ENCODE results near the gene FHAD1.
A peak's percentile ranks its signal among the peaks of the same experiment; 100 is the strongest.

Gene FHAD1

DNA sequence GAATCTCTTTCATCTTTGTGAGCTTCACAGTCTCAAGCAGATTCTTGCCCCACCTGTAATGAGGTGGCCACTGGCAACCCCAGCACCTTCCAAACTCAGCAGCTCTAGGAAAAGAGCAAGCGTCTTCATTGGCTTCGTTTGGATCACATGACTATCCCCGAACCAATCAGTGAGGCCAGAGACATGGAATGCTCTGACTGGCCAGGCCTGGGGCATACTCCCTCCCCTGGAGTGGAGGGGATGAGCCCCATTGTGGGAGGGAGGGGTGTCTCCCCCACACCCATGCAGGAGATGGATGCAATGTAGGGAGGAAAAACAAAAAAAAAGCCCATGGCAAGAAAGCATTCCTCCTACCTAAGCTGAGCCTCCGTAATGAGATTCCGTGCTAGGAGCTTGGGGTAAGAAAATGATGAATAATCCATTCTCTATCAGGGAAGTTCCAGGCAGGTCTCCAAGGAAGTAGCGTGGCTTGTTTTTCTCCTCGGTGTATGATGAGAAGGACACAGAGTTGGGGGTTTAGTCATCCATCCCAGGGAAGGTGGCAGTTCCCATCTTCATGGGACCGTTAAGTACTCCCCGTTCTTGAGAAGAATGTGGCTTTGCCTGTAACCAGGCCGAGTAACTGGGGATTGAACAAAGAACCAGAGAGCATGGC is 32.7 kb downstream of the FHAD1 start:
- DNase-seq (ENCODE audit: low read depth), result no peak
- in situ Hi-C loops (cut with HindIII; ENCODE audit: low sequenced_read_pairs), result loop anchor here (5.0 to 25.0 kb wide), 2 partner anchors 67 to 142 kb away; no protein-coding TSS in a partner anchor
- TF ChIP-seq, protein P1, sequence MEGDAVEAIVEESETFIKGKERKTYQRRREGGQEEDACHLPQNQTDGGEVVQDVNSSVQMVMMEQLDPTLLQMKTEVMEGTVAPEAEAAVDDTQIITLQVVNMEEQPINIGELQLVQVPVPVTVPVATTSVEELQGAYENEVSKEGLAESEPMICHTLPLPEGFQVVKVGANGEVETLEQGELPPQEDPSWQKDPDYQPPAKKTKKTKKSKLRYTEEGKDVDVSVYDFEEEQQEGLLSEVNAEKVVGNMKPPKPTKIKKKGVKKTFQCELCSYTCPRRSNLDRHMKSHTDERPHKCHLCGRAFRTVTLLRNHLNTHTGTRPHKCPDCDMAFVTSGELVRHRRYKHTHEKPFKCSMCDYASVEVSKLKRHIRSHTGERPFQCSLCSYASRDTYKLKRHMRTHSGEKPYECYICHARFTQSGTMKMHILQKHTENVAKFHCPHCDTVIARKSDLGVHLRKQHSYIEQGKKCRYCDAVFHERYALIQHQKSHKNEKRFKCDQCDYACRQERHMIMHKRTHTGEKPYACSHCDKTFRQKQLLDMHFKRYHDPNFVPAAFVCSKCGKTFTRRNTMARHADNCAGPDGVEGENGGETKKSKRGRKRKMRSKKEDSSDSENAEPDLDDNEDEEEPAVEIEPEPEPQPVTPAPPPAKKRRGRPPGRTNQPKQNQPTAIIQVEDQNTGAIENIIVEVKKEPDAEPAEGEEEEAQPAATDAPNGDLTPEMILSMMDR (IDR thresholded peaks at IDR 0.05; ENCODE audit: low read depth, low read length, missing control alignments), result no peak
- no peak overlapping the region for H3K4me3 ChIP-seq (ENCODE audit: low read depth, low read length)

DNA sequence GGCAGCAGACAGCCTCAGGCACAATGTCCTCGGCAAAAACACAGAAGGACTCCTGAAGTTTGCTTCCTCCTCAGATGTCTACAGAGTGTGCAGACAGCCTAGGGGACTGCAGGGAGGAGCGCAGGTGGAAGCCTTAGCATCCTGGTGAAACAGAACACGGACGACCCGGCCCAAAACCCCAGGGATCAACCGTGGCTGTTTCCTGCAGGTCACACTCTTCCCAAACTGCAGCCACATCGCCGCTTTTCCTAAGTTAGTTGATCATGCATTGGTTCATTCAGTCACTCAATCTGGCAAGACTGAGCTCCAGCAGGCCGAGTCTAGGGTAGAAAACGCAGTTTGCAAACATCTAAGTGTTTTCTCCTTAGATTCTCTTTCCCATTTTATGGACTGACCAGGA is 33.4 kb downstream of the FHAD1 start:
- TF ChIP-seq, protein P1 (IDR thresholded peaks at IDR 0.05; ENCODE audit: low read depth, low read length, missing control alignments), result no peak
- no peak for DNase-seq (ENCODE audit: low read depth)
- in situ Hi-C loops (cut with HindIII; ENCODE audit: low sequenced_read_pairs), result loop anchor here (5.0 to 25.0 kb wide), 2 partner anchors 68 to 143 kb away; no protein-coding TSS in a partner anchor
- H3K4me3 ChIP-seq (ENCODE audit: low read depth, low read length), result no peak overlapping the region

DNA sequence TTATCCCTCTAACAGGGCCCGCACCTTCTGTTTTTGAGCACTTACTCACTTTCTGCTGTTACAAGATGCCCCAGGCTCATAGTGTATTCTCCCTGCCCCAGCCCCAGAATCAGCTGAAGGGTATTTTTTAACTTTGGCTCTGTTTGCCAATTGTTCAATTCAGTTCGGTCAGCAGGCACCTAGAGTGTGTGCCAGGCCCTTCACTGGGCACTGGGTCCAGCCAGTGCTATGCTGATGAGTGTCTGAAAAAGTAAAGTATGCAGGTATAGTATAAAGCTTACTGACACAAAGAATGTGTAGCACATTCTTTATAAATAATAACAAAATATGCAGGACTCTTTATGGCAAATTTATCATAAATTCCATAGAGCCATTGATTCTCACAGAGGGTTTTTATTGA is 35.0 kb downstream of the FHAD1 start:
- no peak overlapping the region for H3K4me3 ChIP-seq (ENCODE audit: low read depth, low read length)
- TF ChIP-seq, protein P1 (IDR thresholded peaks at IDR 0.05; ENCODE audit: low read depth, low read length, missing control alignments), result no peak
- in situ Hi-C loops (cut with HindIII; ENCODE audit: low sequenced_read_pairs), result loop anchor here (5.0 to 25.0 kb wide), 2 partner anchors 70 to 145 kb away; no protein-coding TSS in a partner anchor
- no peak for DNase-seq (ENCODE audit: low read depth)

DNA sequence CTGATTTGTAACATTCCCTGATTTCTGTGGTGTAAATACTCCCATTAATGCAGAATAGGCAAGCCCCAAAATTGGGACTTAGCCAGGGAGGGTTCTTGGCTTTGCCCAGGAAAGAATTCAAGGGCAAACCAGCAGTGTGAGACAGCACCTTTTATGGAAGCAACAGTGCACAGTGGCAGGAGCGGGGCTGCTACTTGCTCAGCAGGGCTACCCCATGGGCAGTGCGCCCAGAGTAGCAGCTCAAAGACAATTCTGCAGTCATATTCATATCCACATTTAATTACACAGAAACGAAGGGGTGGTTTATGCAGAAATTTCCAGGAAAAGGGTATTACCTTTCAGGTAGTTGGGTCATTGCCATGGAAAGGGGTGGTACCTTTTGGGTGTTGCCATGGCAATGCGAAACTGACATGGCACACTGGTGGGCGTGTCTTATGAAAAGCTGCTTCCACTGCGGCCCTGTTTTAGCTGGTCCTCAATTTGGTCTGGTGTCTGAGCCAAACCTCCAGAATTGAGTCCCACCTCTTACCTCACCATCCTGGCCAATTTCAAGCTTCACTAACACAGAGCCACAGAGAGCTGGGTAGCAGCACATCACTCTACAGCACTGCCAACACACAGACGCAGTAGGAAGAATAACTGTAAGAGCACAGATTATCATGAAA is 35.9 kb downstream of the FHAD1 start:
- TF ChIP-seq, protein P1 (IDR thresholded peaks at IDR 0.05; ENCODE audit: low read depth, low read length, missing control alignments), result no peak
- DNase-seq (ENCODE audit: low read depth), result no peak
- in situ Hi-C loops (cut with HindIII; ENCODE audit: low sequenced_read_pairs), result loop anchor here (5.0 to 25.0 kb wide), 2 partner anchors 71 to 146 kb away; no protein-coding TSS in a partner anchor
- H3K4me3 ChIP-seq (ENCODE audit: low read depth, low read length), result no peak overlapping the region

DNA sequence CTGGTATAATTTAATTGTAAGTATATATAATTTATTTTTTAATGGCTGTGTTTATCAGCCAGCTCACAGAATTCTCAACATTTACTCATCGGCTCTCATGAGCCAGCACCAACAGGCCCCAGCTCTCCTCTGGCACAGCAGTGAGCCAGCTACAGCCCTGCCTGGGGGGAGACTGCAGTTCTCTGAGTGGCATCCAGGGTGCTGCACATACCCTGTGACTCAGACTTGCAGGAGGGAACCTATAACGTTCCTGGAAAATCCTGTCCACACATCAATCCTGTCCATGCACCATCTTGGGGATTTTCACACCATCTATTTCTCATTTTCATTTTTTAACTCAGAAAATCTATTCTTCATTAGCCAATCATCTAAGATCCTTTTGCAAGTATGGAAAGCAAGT is 36.5 kb downstream of the FHAD1 start:
- no peak for DNase-seq (ENCODE audit: low read depth)
- in situ Hi-C loops (cut with HindIII; ENCODE audit: low sequenced_read_pairs), result loop anchor here (5.0 to 25.0 kb wide), 2 partner anchors 71 to 146 kb away; no protein-coding TSS in a partner anchor
- TF ChIP-seq, protein P1 (IDR thresholded peaks at IDR 0.05; ENCODE audit: low read depth, low read length, missing control alignments), result peak; percentile 32
- H3K4me3 ChIP-seq (ENCODE audit: low read depth, low read length), result no peak overlapping the region

DNA sequence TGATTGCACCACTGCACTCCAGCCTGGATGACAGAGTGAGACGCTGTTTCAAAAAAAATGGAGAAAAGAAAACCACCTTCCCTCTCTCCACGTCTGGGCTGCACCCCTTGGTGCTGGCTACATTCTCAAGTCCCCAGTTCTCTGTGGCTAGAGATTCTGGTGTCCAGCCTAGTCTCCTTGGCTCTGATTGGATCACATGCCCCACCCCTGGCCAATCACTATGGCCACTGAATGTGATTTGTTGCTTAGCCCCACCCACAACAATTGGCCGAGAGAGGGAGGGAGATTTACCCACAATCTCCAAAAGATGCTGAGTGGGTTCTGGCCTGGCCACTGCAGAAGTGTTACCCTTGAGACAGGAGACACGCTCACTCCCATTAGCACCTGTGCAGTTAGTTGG is 39.4 kb downstream of the FHAD1 start:
- TF ChIP-seq, protein P1 (IDR thresholded peaks at IDR 0.05; ENCODE audit: low read depth, low read length, missing control alignments), result no peak
- no peak overlapping the region for H3K4me3 ChIP-seq (ENCODE audit: low read depth, low read length)
- in situ Hi-C loops (cut with HindIII; ENCODE audit: low sequenced_read_pairs), result loop anchor here (25.0 kb wide), 1 partner anchor 149 kb away; no protein-coding TSS in a partner anchor

More for the DNA sequence above, 39.4 kb downstream of the FHAD1 start:
- DNase-seq (ENCODE audit: low read depth), result no peak
